ENCODE measurements around the gene RELL1. TPM values are rescaled to one million over a fixed set of nuclear protein-coding genes. Genes with fewer than 3 reads are reported as not detected.

Gene RELL1, protein sequence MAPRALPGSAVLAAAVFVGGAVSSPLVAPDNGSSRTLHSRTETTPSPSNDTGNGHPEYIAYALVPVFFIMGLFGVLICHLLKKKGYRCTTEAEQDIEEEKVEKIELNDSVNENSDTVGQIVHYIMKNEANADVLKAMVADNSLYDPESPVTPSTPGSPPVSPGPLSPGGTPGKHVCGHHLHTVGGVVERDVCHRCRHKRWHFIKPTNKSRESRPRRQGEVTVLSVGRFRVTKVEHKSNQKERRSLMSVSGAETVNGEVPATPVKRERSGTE
- 44.8 TPM for total RNA-seq

GRCh38 chr4:37686373-37687193, at the start of gene RELL1:
Gene RELL1, minus strand, starts transcription at chr4:37686376. Its CDS starts 89 bp downstream, at chr4:37686287.

Small RNA genes within 50 kb of the gene (small RNA-seq; reads per million reads assigned to genes)
- not detected for gene RF00019

Other genes with a start within 250 kb of the RELL1 start
- gene PGM2, start 140.3 kb upstream of the RELL1 start, total RNA-seq: 13.6 TPM
- 42.2 TPM for gene TBC1D1, start 204.7 kb upstream of the RELL1 start, total RNA-seq